ENCODE data around the gene CA4.

DNA sequence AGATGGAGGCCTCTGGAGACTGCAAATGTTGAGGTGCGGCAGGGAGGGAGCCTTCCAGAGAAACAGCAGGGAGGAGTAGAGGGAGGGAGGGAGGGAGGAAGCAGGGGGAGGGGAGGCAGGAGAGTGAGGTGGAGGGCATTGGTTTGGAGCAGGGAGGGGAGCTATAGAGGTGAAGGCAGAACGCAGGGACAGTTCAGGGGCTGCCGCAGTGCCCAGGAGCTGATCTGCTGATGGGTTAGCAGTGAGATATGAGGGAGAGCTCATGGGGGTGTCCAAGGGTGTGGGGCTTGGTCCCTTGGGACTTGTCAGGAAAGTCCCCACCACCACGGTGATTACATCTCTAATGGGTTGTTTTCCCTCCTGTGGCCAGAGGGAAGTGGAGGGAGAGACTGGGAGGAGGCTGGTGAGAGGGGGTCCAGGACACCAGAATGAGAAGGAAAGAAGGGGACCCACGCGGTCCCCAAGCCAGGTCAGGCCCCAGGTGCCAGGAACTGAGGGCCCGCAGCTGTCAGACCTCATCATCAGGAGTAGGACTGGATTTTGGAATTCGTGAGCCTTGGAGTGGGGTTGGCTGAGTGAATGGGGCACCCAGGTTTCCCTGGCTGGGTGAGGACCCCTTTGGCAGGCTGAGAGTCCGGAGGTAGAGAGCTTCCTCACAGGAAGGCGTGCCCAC, 11.2 kb downstream of the CA4 start:
- TF ChIP-seq CTCF (IDR thresholded peaks at IDR 0.05) (no peak), POLR2A (IDR thresholded peaks at IDR 0.05) (no peak)

Data from tibial nerve (tissue), 3 donors.